Vagina (tissue), 2 donors: Measurements from ENCODE around the gene ASIC5. TPM values are rescaled to one million over a fixed set of nuclear protein-coding genes. Genes with fewer than 3 reads are reported as not detected.

Experiments used
- DNase-seq, 2 donors: peaks; one replicate each; pipeline ENCODE4 v3.0.0-alpha.2; 2017; ENCODE audit errors: extremely low spot score in 2 of 2
- H3K27ac ChIP-seq: fragments of 200-600 bp; sonication (generic); one replicate; pipeline ENCODE4 v1.5.1; 2019
- H3K27me3 ChIP-seq: fragments of 200-600 bp; sonication (generic); one replicate; pipeline ENCODE4 v1.5.1; 2019
- H3K36me3 ChIP-seq, 2 donors: fragments of 200-600 bp; sonication (generic); one replicate each; pipeline ENCODE4 v1.5.1; 2017 to 2019
- H3K4me1 ChIP-seq: fragments of 200-600 bp; sonication (generic); one replicate; pipeline ENCODE4 v1.5.1; 2019
- H3K4me3 ChIP-seq, 2 donors: fragments of 200-600 bp; sonication (generic); 1 replicate in 1 of 2; 2 replicates in 1 of 2; pipeline ENCODE4 v1.5.1; 2016 to 2019
- H3K9me3 ChIP-seq: fragments of 200-600 bp; sonication (generic); one replicate; pipeline ENCODE4 v1.5.1; 2019
- CTCF ChIP-seq, 3 experiments: fragments of 450-650 bp in 2 of 3; fragments of 200-600 bp in 1 of 3; sonication (generic) in 1 of 3; IDR thresholded peaks; one replicate each; pipeline ENCODE4 v1.5.1; 2017 to 2019; ENCODE audit warnings: antibody characterized with exemption in 3 of 3, mild to moderate bottlenecking in 2 of 3, moderate library complexity in 2 of 3
- POLR2A ChIP-seq, 2 donors: fragments of 450-650 bp; IDR thresholded peaks; one replicate each; pipeline ENCODE4 v1.6.1; 2017; ENCODE audit warnings: antibody characterized with exemption in 2 of 2, mild to moderate bottlenecking in 2 of 2, moderate library complexity in 2 of 2
- POLR2AphosphoS5 ChIP-seq, 2 donors: sonication (generic); formaldehyde crosslinking; IDR thresholded peaks; one replicate each; pipeline ENCODE4 v1.9.0; 2017; ENCODE audit warnings: antibody characterized with exemption in 2 of 2, mild to moderate bottlenecking in 2 of 2, low read depth in 1 of 2; ENCODE audit not compliant: insufficient read depth in 1 of 2
- intact Hi-C: fragments of 100-400 bp; cut with DNase I; formaldehyde crosslinking; loops from one replicate; pipeline ENCODE4 v1.15.1; 2023
- total RNA-seq: library from RNA; depleted of rRNA; stranded (reverse); fragments of >200 nt; gene quantifications from one replicate; pipeline ENCODE4 v1.2.3, GENCODE V29; 2016

ASIC5 gene
- total RNA-seq, 1 donor from 2014 or later = not detected

- TF ChIP-seq POLR2AphosphoS5 (IDR thresholded peaks at IDR 0.05; ENCODE audit: insufficient read depth in 1 of 2, low read depth in 1 of 2) = no peak
- no peak for TF ChIP-seq CTCF (IDR thresholded peaks at IDR 0.05)
- TF ChIP-seq POLR2A (IDR thresholded peaks at IDR 0.05) = no peak
- H3K9me3 ChIP-seq = no peaks in the 10 kb centered on the region
- intact Hi-C loops = no loop called here
- no peak overlapping the region for H3K4me3 ChIP-seq
- DNase-seq = no peak
- no peaks in the 10 kb centered on the region for H3K27me3 ChIP-seq
- peaks cover 0 to 14% of the 10 kb centered on the region in 2 donors for H3K36me3 ChIP-seq
- H3K4me1 ChIP-seq = no peaks in the 10 kb centered on the region
- no peak overlapping the region for H3K27ac ChIP-seq
Measured at GRCh38 chr4:155807021-155807420, 59.1 kb downstream of the ASIC5 start.

- DNase-seq = no peak
- peaks cover 0 to 14% of the 10 kb centered on the region in 2 donors for H3K36me3 ChIP-seq
- TF ChIP-seq POLR2AphosphoS5 (IDR thresholded peaks at IDR 0.05; ENCODE audit: insufficient read depth in 1 of 2, low read depth in 1 of 2) (no peak), POLR2A (IDR thresholded peaks at IDR 0.05) (no peak), CTCF (IDR thresholded peaks at IDR 0.05) (no peak)
- H3K4me3 ChIP-seq = no peak overlapping the region
- no peaks in the 10 kb centered on the region for H3K4me1 ChIP-seq
- H3K9me3 ChIP-seq = no peaks in the 10 kb centered on the region
- intact Hi-C loops = no loop called here
- no peak overlapping the region for H3K27ac ChIP-seq
- H3K27me3 ChIP-seq = no peaks in the 10 kb centered on the region
Measured at GRCh38 chr4:155805016-155805415, 61.1 kb downstream of the ASIC5 start.

GRCh38 chr4:155802190-155802959 lies 63.7 kb downstream of the ASIC5 start:
- no peak overlapping the region for H3K4me3 ChIP-seq
- intact Hi-C loops = no loop called here
- TF ChIP-seq POLR2A (IDR thresholded peaks at IDR 0.05) = no peak
- no peak for TF ChIP-seq CTCF (IDR thresholded peaks at IDR 0.05)
- no peak for TF ChIP-seq POLR2AphosphoS5 (IDR thresholded peaks at IDR 0.05; ENCODE audit: insufficient read depth in 1 of 2, low read depth in 1 of 2)
- no peak overlapping the region for H3K27ac ChIP-seq
- no peaks in the 10 kb centered on the region for H3K27me3 ChIP-seq
- peaks cover 0 to 14% of the 10 kb centered on the region in 2 donors for H3K36me3 ChIP-seq
- H3K9me3 ChIP-seq = no peaks in the 10 kb centered on the region
- no peak for DNase-seq
- no peaks in the 10 kb centered on the region for H3K4me1 ChIP-seq

GRCh38 chr4:155800685-155801343 lies 65.3 kb downstream of the ASIC5 start:
- Histone ChIP-seq H3K9me3 (no peaks in the 10 kb centered on the region), H3K4me1 (no peaks in the 10 kb centered on the region), H3K27ac (no peak overlapping the region), H3K36me3 (peaks cover 0 to 14% of the 10 kb centered on the region in 2 donors), H3K27me3 (no peaks in the 10 kb centered on the region), H3K4me3 (no peak overlapping the region)
- DNase-seq = no peak
- TF ChIP-seq CTCF (IDR thresholded peaks at IDR 0.05) (no peak), POLR2AphosphoS5 (IDR thresholded peaks at IDR 0.05; ENCODE audit: insufficient read depth in 1 of 2, low read depth in 1 of 2) (no peak), POLR2A (IDR thresholded peaks at IDR 0.05) (no peak)
- intact Hi-C loops = no loop called here

GRCh38 chr4:155799794-155800123 lies 66.3 kb downstream of the ASIC5 start:
- no peaks in the 10 kb centered on the region for H3K27me3 ChIP-seq
- H3K4me1 ChIP-seq = no peaks in the 10 kb centered on the region
- H3K27ac ChIP-seq = no peak overlapping the region
- peaks cover 0 to 14% of the 10 kb centered on the region in 2 donors for H3K36me3 ChIP-seq
- H3K4me3 ChIP-seq = no peak overlapping the region
- TF ChIP-seq CTCF (IDR thresholded peaks at IDR 0.05) (no peak), POLR2AphosphoS5 (IDR thresholded peaks at IDR 0.05; ENCODE audit: insufficient read depth in 1 of 2, low read depth in 1 of 2) (no peak), POLR2A (IDR thresholded peaks at IDR 0.05) (no peak)
- intact Hi-C loops = loop anchor here (5.0 to 10.0 kb wide), 2 partner anchors 122 to 355 kb away; no protein-coding TSS in a partner anchor
- H3K9me3 ChIP-seq = no peaks in the 10 kb centered on the region
- DNase-seq = no peak
